Choroid plexus epithelial cell (primary cell): ENCODE results near the gene FMN1.

ENCODE experiments used
- DNase-seq: peaks from one replicate; pipeline ENCODE4 v3.0.0-alpha.2; 2010; ENCODE audit warnings: low read depth
- H3K4me3 ChIP-seq: 2 replicates; pipeline ENCODE4 v1.5.1; 2011; ENCODE audit warnings: low read depth, mild to moderate bottlenecking, control low read depth, low read length, moderate library complexity
- CTCF ChIP-seq: conservative IDR thresholded peaks from 2 replicates; pipeline ENCODE4 v1.5.1; 2011; ENCODE audit warnings: low read depth, mild to moderate bottlenecking, control low read depth, inconsistent platforms, low read length, moderate library complexity

FMN1 gene

GRCh38 chr15:32887090-32887489 is 307.4 kb downstream of the FMN1 start:
- no peak for DNase-seq
- H3K4me3 ChIP-seq = no peak overlapping the region
- no peak for TF ChIP-seq CTCF

GRCh38 chr15:32886459-32886858 is 308.1 kb downstream of the FMN1 start:
- no peak overlapping the region for H3K4me3 ChIP-seq
- DNase-seq = no peak
- no peak for TF ChIP-seq CTCF

GRCh38 chr15:32885713-32886112 is 308.8 kb downstream of the FMN1 start:
- no peak for TF ChIP-seq CTCF
- DNase-seq = no peak
- H3K4me3 ChIP-seq = no peak overlapping the region

GRCh38 chr15:32884146-32884545 is 310.4 kb downstream of the FMN1 start:
- no peak for TF ChIP-seq CTCF
- peak; percentile 43 for DNase-seq
- no peak overlapping the region for H3K4me3 ChIP-seq

GRCh38 chr15:32882955-32883354 is 311.6 kb downstream of the FMN1 start:
- no peak for DNase-seq
- TF ChIP-seq CTCF = no peak
- no peak overlapping the region for H3K4me3 ChIP-seq

GRCh38 chr15:32881528-32881927 is 313.0 kb downstream of the FMN1 start:
- DNase-seq = no peak
- H3K4me3 ChIP-seq = no peak overlapping the region
- no peak for TF ChIP-seq CTCF

GRCh38 chr15:32880642-32881041 is 313.9 kb downstream of the FMN1 start:
- no peak for TF ChIP-seq CTCF
- no peak overlapping the region for H3K4me3 ChIP-seq
- no peak for DNase-seq
